ENCODE results near the gene MMP1.

MMP1 gene

GRCh38 chr11:102807921-102808320 lies 10.0 kb upstream of the MMP1 start:
- DNase-seq (ENCODE audit: low read depth in 2 of 2): no peak

GRCh38 chr11:102806296-102806695 lies 8.3 kb upstream of the MMP1 start:
- no peak for DNase-seq (ENCODE audit: low read depth in 2 of 2)

- no peak for DNase-seq (ENCODE audit: low read depth in 2 of 2)
These were observed 4.4 kb upstream of the MMP1 start for GRCh38 chr11:102802341-102802740.

- no peak for DNase-seq (ENCODE audit: low read depth in 2 of 2)
These were observed 2.8 kb upstream of the MMP1 start for GRCh38 chr11:102800767-102801166.

GRCh38 chr11:102799681-102800340 lies 1.9 kb upstream of the MMP1 start:
- no peak for DNase-seq (ENCODE audit: low read depth in 2 of 2)

GRCh38 chr11:102794382-102794781 lies 3.6 kb downstream of the MMP1 start:
- no peak for DNase-seq (ENCODE audit: low read depth in 2 of 2)

GRCh38 chr11:102793677-102794290 lies 4.2 kb downstream of the MMP1 start:
- no peak for DNase-seq (ENCODE audit: low read depth in 2 of 2)

GRCh38 chr11:102792604-102793003 lies 5.4 kb downstream of the MMP1 start:
- DNase-seq (ENCODE audit: low read depth in 2 of 2): no peak

- DNase-seq (ENCODE audit: low read depth in 2 of 2): no peak
These were observed 6.5 kb downstream of the MMP1 start for GRCh38 chr11:102791271-102792036.

GRCh38 chr11:102788334-102788995 lies 9.5 kb downstream of the MMP1 start:
- no peak for DNase-seq (ENCODE audit: low read depth in 2 of 2)

- no peak for DNase-seq (ENCODE audit: low read depth in 2 of 2)
These were observed 13.6 kb downstream of the MMP1 start for GRCh38 chr11:102784380-102784779.

- no peak for DNase-seq (ENCODE audit: low read depth in 2 of 2)
These were observed 14.2 kb downstream of the MMP1 start for GRCh38 chr11:102783720-102784119.

- DNase-seq (ENCODE audit: low read depth in 2 of 2): no peak
These were observed 14.9 kb downstream of the MMP1 start for GRCh38 chr11:102783016-102783415.

- DNase-seq (ENCODE audit: low read depth in 2 of 2): no peak
These were observed 16.3 kb downstream of the MMP1 start for GRCh38 chr11:102781676-102782075.

GRCh38 chr11:102780491-102780918 lies 17.5 kb downstream of the MMP1 start, which contains the start of gene MMP10:
Gene MMP10 (minus strand): TSS chr11:102780628. CDS start chr11:102780591, 37 bp downstream.
- no peak for DNase-seq (ENCODE audit: low read depth in 2 of 2)

- DNase-seq (ENCODE audit: low read depth in 2 of 2): no peak
These were observed 21.5 kb downstream of the MMP1 start for GRCh38 chr11:102776454-102776853.

GRCh38 chr11:102773386-102773785 lies 24.6 kb downstream of the MMP1 start:
- DNase-seq (ENCODE audit: low read depth in 2 of 2): no peak

- DNase-seq (ENCODE audit: low read depth in 2 of 2): no peak
These were observed 26.6 kb downstream of the MMP1 start for GRCh38 chr11:102771351-102771750.

GRCh38 chr11:102770191-102770590 lies 27.8 kb downstream of the MMP1 start:
- no peak for DNase-seq (ENCODE audit: low read depth in 2 of 2)

- no peak for DNase-seq (ENCODE audit: low read depth in 2 of 2)
These were observed 30.2 kb downstream of the MMP1 start for GRCh38 chr11:102767800-102768199.

- DNase-seq (ENCODE audit: low read depth in 2 of 2): no peak
These were observed 34.5 kb downstream of the MMP1 start for GRCh38 chr11:102763440-102763839.

GRCh38 chr11:102762361-102762767 lies 35.6 kb downstream of the MMP1 start:
- DNase-seq (ENCODE audit: low read depth in 2 of 2): no peak
